Osteoblast (primary cell): ENCODE data around the gene PRKAR2B. TPM values are rescaled to one million over a fixed set of nuclear protein-coding genes. Genes with fewer than 3 reads are reported as not detected.
"Not testable (repeated sequence)": the region's sequence is repeated elsewhere in the genome, so short reads cannot be mapped to it uniquely, and the experiment has no call there.

ENCODE experiments used
- DNase-seq: peaks from one replicate; pipeline ENCODE4 v3.0.0; 2011; ENCODE audit warnings: low spot score, mixed read lengths; ENCODE audit not compliant: insufficient read length; ENCODE audit errors: missing footprints
- H2AFZ ChIP-seq: 2 replicates; pipeline ENCODE4 v1.6.0; 2011; ENCODE audit warnings: mild to moderate bottlenecking, low read length
- H3K27ac ChIP-seq: 2 replicates; pipeline ENCODE4 v1.5.1; 2011; ENCODE audit warnings: mild to moderate bottlenecking, low read depth, low read length, moderate library complexity
- H3K27me3 ChIP-seq: 2 replicates; pipeline ENCODE4 v1.6.0; 2012; ENCODE audit warnings: mild to moderate bottlenecking, control low read depth, inconsistent platforms, low read length, moderate library complexity; ENCODE audit not compliant: insufficient read depth
- H3K36me3 ChIP-seq: 2 replicates; pipeline ENCODE4 v1.5.1; 2011; ENCODE audit warnings: mild to moderate bottlenecking, low read length, control low read depth, moderate library complexity; ENCODE audit not compliant: insufficient read depth
- H3K4me1 ChIP-seq: 2 replicates; pipeline ENCODE4 v1.5.1; 2011; ENCODE audit warnings: mild to moderate bottlenecking, low read length, control low read depth, moderate library complexity; ENCODE audit not compliant: insufficient read depth
- H3K4me2 ChIP-seq: 2 replicates; pipeline ENCODE4 v1.6.0; 2011; ENCODE audit warnings: mild to moderate bottlenecking, low read length; ENCODE audit not compliant: insufficient read depth
- H3K4me3 ChIP-seq: fragments of 200-600 bp; sonication (generic); 3 replicates; pipeline ENCODE4 v1.5.1; 2012; ENCODE audit warnings: mild to moderate bottlenecking, low read length, inconsistent platforms; ENCODE audit not compliant: insufficient read depth
- H3K79me2 ChIP-seq: 2 replicates; pipeline ENCODE4 v1.6.0; 2012; ENCODE audit warnings: mild to moderate bottlenecking, low read length, control low read depth, inconsistent platforms; ENCODE audit not compliant: insufficient read depth
- H3K9me3 ChIP-seq: 2 replicates; pipeline ENCODE4 v1.5.1; 2011; ENCODE audit warnings: low read depth, low read length, control low read depth
- H4K20me1 ChIP-seq: 2 replicates; pipeline ENCODE4 v1.6.0; 2012; ENCODE audit warnings: mild to moderate bottlenecking, low read length, control low read depth; ENCODE audit not compliant: insufficient read depth
- total RNA-seq: library from RNA; depleted of rRNA; stranded (reverse); fragments of >200 nt; gene quantifications from 2 replicates; pipeline ENCODE4 v1.2.3, GENCODE V29; 2012
- TF ChIP-seq, protein P1 (sequence below): IDR thresholded peaks from 2 replicates; pipeline ENCODE4 v1.5.1; 2011; ENCODE audit warnings: mild to moderate bottlenecking, low read depth, low read length, moderate library complexity; ENCODE audit errors: extremely low read depth

The PRKAR2B gene
- total RNA-seq, 1 donor = 2.5 TPM

DNA sequence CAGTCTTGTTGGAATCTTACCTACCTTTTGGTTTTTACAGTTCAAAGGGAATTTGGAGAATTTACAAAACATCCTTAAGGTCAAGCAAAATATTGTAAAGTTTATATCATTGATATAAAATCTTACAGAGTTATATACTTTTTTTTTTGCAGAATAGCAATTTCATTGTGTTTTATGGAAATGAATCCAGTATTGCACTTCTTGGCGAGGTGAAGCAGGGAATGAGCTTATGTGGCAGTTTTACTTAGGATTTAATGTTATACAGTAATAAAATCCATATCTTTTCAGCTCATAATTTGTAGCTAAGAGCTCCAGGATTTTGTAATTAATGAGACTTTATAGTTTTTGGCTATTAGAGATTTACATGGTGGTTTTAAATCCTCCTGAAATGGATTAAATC, 5.0 kb downstream of the PRKAR2B start:
- Histone ChIP-seq H3K4me1 (peaks cover 10% of the 10 kb centered on the region), H4K20me1 (no peaks in the 10 kb centered on the region), H3K36me3 (no peaks in the 10 kb centered on the region), H3K4me2 (no peak overlapping the region), H3K4me3 (no peak overlapping the region), H2AFZ (no peak overlapping the region), H3K9me3 (no peaks in the 10 kb centered on the region), H3K27me3 (peaks cover 34% of the 10 kb centered on the region), H3K79me2 (no peaks in the 10 kb centered on the region), H3K27ac (no peak overlapping the region)
- DNase-seq = no peak
- TF ChIP-seq, protein P1, sequence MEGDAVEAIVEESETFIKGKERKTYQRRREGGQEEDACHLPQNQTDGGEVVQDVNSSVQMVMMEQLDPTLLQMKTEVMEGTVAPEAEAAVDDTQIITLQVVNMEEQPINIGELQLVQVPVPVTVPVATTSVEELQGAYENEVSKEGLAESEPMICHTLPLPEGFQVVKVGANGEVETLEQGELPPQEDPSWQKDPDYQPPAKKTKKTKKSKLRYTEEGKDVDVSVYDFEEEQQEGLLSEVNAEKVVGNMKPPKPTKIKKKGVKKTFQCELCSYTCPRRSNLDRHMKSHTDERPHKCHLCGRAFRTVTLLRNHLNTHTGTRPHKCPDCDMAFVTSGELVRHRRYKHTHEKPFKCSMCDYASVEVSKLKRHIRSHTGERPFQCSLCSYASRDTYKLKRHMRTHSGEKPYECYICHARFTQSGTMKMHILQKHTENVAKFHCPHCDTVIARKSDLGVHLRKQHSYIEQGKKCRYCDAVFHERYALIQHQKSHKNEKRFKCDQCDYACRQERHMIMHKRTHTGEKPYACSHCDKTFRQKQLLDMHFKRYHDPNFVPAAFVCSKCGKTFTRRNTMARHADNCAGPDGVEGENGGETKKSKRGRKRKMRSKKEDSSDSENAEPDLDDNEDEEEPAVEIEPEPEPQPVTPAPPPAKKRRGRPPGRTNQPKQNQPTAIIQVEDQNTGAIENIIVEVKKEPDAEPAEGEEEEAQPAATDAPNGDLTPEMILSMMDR = no peak

DNA sequence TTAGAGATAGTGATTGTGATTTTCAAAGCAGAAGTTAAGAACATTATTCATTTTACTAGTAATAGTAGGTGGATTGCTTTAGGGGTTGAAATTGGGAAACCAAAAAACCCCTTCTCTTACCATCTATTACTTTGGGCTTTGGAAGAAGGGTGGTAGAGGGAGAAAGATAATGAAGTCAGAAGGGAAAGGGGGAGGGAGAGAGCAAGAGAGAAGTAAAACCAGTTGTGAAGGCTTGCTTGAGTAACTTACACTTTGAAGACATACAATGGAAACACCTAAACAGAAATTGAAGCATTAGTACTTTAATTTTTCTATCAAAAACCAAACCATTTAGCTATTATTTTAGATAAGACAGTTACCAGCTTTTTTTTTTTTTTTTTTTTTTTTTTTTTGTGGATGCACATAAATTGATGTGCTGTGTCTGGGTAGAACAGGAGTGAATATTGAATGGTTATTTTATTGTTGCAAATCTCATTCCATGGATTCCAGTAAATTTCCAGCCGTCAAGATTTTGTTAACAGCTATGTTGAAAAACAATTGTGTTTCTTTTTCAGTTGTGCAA, 5.5 kb downstream of the PRKAR2B start:
- H3K79me2 ChIP-seq = no peaks in the 10 kb centered on the region
- no peak overlapping the region for H3K27ac ChIP-seq
- no peak overlapping the region for H3K4me3 ChIP-seq
- no peaks in the 10 kb centered on the region for H3K36me3 ChIP-seq
- TF ChIP-seq, protein P1 = no peak
- H3K4me1 ChIP-seq = peaks cover 7% of the 10 kb centered on the region
- no peak overlapping the region for H2AFZ ChIP-seq
- no peak overlapping the region for H3K4me2 ChIP-seq
- no peaks in the 10 kb centered on the region for H3K9me3 ChIP-seq
- peaks cover 34% of the 10 kb centered on the region for H3K27me3 ChIP-seq
- no peaks in the 10 kb centered on the region for H4K20me1 ChIP-seq
- DNase-seq = no peak

DNA sequence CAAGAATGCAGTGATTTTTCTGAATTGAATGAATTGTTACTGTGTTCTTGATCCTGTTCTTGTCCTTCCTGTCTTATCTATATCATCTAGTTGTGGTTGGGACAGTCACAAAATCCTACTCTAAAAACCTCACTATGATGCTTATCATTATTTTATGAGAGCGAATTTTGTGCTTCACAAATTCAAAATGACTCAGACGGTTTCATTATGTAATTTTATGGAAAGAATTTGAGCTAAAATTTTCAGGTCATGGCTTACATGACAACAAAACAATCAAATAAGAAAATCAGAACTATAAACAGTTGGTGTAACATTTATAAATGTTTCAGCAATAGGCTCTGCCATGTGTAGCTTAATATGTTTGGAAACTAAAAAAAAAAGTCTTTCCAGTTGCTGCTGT, 6.9 kb downstream of the PRKAR2B start:
- no peak overlapping the region for H2AFZ ChIP-seq
- DNase-seq = no peak
- no peaks in the 10 kb centered on the region for H3K79me2 ChIP-seq
- H3K27ac ChIP-seq = no peak overlapping the region
- no peak overlapping the region for H3K4me2 ChIP-seq
- no peak overlapping the region for H3K4me3 ChIP-seq
- no peaks in the 10 kb centered on the region for H4K20me1 ChIP-seq
- H3K9me3 ChIP-seq = no peaks in the 10 kb centered on the region
- TF ChIP-seq, protein P1 = no peak
- no peaks in the 10 kb centered on the region for H3K4me1 ChIP-seq
- H3K36me3 ChIP-seq = no peaks in the 10 kb centered on the region
- H3K27me3 ChIP-seq = peaks cover 22% of the 10 kb centered on the region

DNA sequence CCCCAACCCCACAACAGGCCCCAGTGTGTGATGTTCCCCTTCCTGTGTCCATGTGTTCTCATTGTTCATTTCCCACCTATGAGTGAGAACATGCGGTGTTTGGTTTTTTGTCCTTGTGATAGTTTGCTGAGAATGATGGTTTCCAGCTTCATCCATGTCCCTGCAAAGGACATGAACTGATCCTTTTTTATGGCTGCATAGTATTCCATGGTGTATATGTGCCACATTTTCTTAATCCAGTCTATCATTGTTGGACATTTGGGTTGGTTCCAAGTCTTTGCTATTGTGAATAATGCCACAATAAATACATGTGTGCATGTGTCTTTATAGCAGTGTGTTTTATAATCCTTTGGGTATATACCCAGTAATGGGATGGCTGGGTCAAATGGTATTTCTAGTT, 10.5 kb downstream of the PRKAR2B start:
- not testable (repeated sequence) for H3K36me3 ChIP-seq, H4K20me1 ChIP-seq, H3K27ac ChIP-seq, H3K9me3 ChIP-seq, DNase-seq, H3K27me3 ChIP-seq, H3K4me2 ChIP-seq, H3K4me3 ChIP-seq, H2AFZ ChIP-seq, H3K4me1 ChIP-seq, H3K79me2 ChIP-seq

DNA sequence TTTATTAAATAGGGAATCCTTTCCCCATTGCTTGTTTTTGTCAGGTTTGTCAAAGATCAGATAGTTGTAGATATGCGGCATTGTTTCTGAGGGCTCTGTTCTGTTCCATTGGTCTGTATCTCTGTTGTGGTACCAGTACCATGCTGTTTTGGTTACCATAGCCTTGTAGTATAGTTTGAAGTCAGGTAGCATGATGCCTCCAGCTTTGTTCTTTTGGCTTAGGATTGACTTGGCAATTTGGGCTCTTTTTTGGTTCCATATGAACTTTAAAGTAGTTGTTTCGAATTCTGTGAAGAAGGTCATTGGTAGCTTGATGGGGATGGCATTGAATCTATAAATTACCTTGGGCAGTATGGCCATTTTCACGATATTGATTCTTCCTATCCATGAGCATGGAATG, 11.6 kb downstream of the PRKAR2B start:
- H2AFZ ChIP-seq, H3K9me3 ChIP-seq, H3K27me3 ChIP-seq, DNase-seq, H3K4me3 ChIP-seq, H3K4me2 ChIP-seq, H4K20me1 ChIP-seq, H3K36me3 ChIP-seq, H3K79me2 ChIP-seq, H3K4me1 ChIP-seq, H3K27ac ChIP-seq: not testable (repeated sequence)
